NCI-H1092 treated with DMSO at 0.1 percent for 48 hours (cell line): ENCODE results near the gene NCBP3.
A peak's percentile ranks its signal among the peaks of the same experiment; 100 is the strongest.

Experiments used
- DNase-seq: peaks from one replicate; lab custom pipeline; 2025; lab: John Stamatoyannopoulos, UW

Gene NCBP3, protein sequence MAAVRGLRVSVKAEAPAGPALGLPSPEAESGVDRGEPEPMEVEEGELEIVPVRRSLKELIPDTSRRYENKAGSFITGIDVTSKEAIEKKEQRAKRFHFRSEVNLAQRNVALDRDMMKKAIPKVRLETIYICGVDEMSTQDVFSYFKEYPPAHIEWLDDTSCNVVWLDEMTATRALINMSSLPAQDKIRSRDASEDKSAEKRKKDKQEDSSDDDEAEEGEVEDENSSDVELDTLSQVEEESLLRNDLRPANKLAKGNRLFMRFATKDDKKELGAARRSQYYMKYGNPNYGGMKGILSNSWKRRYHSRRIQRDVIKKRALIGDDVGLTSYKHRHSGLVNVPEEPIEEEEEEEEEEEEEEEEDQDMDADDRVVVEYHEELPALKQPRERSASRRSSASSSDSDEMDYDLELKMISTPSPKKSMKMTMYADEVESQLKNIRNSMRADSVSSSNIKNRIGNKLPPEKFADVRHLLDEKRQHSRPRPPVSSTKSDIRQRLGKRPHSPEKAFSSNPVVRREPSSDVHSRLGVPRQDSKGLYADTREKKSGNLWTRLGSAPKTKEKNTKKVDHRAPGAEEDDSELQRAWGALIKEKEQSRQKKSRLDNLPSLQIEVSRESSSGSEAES

DNA sequence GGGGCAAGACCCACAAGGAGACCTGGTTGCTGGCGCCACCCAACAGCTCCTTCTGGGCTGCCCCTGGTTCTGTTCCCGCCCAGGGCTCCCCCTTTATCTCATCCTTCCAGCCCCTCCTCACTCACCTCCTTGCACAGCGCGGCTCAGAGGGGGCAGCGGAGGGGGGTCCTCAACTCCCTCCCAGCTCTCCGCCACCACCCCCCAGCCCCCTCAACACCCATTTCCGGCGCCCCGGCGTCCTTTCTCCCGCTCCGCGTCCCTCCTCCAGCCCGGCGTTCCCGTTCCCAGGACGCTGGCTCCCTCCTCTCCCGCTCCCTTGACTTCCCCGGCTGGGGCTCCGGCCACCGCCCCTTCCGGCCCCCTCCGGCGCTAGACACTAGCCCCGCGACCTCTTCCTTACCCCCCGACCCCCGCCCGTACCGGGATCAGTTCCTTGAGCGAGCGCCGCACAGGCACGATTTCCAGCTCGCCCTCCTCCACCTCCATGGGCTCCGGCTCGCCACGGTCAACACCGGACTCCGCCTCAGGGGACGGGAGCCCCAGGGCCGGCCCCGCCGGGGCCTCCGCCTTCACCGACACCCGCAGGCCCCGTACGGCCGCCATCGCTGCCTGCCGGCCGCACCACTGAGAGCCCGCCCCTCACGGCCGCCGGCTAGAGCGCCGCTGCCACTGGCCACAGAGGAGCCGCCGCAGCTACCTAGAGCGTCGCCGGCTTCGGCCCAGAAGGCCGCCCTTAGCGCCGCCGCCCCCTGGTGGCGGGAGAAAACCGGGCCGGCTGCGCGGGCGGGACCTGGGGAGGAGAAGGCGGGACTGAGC is at the start of gene NCBP3:
TSS of gene NCBP3 (minus strand) at position 626 of the 816 bp plus-strand sequence. CDS start at position 603, 23 bp downstream.
- DNase-seq = peak; percentile 74

DNA sequence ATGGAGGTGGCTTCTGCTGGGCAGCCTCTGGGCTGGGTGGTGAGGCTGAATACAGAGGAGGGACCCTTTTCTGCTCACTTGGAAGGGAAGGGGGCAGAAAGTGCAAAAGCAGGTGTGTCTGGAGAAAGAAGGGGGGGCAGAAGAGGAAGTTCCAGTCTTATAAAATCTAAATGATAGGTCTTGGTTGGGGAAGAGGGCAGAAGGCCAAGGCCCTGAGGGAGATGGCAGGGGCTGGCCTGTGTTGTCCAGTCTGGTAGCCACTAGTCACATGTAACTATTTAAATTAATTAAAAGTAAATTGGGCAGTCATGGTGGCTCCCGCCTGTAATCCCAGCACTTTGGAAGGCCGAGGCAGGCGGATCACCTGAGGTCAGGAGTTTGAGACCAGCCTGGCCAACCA is 49.3 kb upstream of the NCBP3 start:
- no peak for DNase-seq

DNA sequence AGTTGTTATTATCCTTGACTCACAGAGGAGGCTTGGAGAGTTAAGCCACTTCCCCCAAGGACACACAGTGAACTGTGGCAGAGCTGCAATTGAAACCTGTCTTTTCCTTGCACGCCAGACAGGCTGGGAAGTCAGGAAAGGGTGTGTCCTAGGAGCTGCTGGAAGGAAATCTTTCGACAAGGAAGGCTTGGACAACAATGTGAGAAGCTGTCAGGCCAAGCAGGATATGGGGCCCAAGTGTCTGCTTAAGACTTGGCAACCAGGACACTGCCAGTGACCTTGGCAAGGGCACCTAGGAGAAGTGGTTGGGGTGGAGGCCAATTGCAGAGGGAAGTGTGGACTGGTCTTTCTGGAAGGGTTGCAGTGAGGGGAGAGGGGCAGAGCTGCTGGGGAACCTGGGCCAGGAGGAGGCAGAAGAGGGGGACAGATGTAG is 48.9 kb upstream of the NCBP3 start:
- no peak for DNase-seq

DNA sequence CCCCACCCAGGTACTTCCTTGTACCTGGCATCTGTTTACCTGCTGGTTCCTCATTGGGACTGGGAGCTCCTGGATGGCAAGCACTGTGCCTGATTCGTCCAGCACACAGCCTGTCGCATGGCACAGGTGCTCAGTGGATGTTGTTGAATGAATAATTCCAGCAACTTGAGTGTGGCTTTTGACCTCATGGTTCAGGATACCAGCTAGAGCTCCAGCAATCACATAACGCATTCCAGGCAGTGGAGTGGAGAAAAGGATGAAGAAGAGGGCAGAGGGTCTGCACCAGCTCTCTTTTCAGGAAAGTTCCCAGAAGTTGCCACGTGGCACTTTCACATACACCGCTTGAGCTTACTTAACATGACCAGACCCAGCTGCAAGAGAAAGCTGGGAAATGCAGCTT is 48.1 kb upstream of the NCBP3 start:
- no peak for DNase-seq

DNA sequence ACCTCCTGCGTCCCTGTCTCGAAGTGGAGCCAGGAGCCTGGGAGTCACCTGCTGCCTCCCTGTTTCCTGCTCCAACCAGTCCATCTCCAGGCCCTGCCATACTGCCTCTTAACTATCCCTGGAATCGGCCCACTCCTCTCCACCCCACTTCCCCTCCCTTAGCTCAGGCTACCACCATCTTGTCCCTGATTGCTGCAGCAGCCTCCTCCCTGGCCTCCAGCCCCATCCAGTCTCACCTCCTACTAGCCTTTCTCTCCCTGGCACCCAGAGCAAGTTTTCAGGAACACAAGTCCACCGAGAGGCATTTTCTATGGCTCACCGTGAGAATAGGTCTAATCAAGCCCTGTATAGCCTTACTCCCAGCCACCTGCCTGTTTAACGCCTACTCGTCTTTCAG is 47.7 kb upstream of the NCBP3 start:
- DNase-seq = no peak

DNA sequence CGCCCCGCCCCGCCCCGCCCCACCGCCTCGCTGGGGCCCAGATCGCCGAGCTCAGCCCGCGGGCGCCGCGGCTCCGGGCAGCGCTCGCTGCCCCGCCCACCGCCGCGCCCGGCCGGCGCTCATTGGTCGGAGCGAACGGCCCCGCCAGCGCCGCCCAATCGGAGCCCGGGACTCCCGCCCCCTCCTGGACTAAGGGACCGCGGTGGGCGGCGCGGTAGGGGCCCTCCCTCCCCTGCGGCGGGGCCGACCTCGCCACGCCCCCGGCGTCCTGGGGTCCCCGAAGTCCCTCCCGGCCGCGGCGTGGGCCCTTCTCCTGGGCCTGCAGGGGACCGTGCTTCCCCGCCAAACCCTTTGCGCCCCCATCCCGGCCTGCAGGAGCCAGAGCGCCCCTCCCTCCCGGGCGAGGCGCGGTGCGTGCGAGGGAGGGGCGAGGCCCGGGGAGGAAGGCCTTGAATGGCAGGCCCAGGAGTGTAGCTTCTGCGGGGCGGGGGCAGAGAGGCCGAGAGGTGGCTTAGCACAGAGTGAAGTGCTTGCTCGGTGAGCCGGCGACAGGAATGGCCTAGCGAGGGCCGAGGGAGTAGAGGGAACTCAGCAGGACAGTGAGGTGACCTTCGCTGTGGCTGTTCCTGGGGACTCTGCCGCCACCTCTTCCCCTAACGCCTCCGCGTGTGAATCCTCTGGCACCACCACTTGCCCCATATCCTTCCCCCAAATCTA is 47.1 kb upstream of the NCBP3 start, which contains the start of gene CAMKK1:
TSS of gene CAMKK1 (minus strand) at position 51 of the 717 bp plus-strand sequence. CDS start 7,366 bp downstream, outside the sequence.
- peak; percentile 60 for DNase-seq

DNA sequence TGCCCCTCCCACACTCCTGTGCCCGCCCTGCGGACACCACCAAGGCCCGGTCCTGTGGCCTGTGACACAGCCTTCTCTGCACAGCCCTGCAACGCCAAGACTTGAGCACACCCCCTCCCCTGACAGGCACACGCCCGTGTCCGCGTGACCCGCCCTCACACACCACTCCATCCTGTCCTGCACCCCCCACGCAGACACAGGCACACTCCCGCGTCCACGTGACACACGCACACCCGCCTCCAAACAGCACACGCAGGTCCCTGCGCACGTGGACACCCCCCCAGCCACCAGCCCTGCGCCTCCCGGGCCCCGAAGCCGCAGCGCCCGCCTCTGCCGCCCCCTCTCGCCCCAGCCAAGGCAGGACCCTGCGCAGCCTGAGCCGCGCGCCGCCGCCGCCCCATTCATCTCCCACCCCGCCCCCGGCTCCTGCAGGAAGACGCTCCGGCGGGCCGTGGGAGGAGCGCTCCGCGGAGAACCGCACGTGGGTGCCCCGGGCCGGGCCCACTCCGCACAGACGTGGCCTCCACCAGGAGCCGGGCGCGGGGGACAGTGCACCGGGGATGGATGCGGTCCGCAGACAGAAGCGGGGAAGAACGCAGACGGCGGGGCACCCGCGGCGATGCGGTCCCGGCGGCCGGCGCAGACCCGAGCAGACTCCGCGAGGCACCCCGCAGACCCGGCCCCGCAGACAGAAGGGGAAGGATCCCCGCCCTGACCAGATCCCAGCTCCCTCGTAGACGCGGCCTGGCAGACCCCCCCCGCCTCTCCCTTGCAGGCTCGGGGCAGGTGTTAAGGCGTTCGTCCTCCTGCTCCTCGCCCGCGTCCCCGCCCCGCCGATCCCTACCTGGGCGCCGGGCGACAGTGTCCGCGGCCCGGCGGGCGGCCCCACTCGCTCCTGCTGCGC is 46.3 kb upstream of the NCBP3 start:
- DNase-seq = no peak

DNA sequence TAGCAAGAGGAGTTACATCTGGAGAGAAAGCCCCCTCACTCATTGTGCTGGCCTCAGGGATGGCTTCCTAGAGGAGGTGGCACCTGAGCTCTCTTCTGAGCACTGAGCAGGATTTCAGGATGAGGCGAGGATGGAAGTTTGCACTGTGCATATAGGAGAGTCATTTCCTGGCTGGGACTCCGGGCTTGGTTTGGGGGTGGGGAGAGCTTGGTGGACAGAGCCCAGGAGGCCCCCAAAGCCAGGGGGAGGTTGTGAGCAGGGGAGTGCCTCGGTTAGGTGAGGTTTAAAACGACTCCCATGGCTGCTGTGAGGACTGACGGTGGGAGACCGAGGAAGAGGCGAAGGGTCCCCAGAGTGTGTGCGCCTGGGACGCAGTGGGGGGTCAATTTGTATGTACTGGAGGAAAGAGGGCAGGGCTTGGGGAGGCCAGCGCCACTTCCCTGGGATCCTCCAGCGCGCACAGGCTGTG is 45.6 kb upstream of the NCBP3 start:
- DNase-seq = no peak

DNA sequence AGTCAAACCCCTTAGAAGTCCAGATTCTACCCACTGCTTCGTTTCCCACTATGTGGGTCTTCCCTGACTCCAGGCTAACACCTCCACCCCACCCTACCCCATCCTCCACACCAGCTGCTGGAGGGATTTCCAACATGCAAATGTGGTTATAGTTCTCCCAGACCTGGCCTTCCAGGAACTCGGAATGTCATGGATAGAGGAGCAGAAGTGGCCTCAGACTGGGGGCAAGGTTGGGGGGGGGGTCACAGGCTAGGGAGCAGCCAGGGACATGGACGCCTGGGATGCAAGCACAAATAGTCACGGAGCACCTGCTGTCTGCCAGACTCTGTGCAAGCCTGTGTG is 44.8 kb upstream of the NCBP3 start:
- peak; percentile 49 for DNase-seq

DNA sequence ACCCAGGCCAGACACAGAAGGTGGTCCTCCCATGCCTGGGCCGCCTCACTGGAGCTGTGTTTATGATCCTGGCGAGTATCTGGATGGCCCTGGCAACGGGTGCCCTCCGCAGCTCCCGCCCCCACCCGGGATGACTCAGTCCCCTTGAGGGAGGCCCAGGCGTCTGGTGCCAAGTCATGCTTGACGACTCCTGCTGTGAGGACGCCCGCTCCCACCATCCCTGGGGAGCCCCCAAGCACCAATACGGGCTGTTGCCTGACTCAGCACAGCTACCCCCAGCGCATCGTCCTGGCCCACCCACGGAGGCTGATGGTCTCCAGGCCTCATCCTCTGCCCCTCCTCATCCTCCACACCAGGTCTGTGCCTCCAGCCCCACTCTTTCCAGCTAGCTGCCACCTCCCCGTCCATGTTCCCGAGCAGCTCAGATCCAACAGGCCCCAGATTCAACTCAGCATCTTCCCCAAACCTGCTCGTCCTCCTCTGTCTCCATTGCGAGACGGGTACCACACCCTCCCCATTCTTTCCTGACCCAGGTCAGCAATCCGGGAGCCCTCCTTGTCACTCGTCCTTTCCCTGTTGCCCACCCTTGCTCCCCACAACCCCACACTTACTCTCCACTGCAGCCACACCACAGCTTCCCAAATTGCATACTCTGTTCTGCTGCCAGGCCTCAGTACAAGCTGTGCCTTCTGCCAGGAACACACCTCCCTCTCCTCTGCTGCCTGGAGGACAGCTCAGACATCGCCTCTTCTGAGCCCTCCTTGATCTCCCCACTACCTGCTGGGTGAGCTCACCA is 44.2 kb upstream of the NCBP3 start:
- DNase-seq = peak; percentile 76

DNA sequence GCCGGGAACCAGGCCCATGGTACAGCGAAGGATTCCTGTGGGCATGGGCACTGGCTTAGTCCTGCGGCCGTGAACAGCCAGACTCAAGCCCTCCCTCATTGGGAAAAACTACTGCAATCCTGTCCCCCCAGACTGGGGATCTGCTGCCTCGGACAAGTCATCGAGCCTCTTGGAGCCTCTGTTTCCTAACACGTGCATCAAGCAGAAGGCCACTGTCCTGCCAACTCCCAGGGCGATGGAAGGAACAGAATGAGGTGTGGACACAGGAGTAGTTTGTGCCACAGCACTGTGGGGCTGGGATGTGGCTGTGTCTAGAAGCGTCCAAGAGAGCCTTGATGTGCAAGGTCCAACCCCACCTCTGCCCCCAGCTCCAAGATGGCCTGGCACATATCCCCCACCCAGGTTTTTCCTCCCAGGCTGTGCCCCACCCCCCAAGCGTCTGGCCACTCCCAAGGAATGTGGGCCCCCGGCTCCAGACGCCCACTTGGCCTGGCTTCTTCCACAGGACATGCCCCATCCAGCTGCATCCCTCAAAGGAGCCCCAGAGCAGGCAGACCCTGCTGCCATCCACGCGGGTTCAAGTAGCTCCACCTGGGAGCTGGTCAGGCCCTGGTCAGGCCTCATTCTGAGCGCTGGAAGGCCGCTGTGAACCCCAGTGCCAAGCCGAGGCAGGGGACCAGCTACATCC is 43.4 kb upstream of the NCBP3 start:
- DNase-seq = no peak

DNA sequence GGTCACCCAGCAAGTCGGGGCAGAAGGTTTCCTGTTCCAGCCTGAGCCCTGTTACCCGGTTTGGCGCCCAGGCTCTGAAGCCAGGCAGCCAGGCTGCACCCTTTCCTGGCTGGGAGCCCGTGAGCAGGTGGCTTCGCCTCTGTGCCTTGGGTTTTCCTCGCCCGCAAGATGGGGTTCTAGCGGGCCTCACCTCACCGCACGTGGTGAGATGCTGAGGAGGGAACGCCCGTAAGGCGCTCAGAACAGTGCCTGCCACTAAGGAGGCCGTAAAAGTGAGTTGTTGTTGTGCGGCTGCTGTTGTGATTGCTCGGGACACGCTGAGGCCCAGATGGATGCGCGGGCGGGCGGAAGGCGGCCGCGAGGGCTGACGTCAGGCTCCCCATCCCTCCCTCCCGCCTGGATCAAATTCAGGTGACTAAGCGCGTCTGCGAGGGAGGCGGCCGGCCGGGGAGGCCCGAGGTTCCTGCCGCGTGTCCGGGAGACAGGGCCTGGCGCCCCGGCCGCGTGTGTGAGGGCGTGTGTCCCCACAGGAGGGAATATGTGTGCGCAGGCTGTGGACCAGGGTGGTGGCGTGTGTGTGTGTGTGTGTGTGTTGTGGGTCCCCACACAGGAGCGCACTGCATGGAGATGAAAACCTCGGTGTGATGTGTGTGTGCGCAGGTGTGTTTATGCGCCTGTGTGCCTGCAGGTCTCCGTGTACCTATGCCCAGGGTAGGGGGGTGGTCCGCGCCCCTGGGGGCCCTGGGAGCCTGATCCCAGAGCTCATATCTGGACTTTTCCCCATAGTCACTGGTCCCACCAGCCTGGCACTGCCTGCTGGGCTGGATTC is 42.5 kb upstream of the NCBP3 start:
- DNase-seq = peak; percentile 79

DNA sequence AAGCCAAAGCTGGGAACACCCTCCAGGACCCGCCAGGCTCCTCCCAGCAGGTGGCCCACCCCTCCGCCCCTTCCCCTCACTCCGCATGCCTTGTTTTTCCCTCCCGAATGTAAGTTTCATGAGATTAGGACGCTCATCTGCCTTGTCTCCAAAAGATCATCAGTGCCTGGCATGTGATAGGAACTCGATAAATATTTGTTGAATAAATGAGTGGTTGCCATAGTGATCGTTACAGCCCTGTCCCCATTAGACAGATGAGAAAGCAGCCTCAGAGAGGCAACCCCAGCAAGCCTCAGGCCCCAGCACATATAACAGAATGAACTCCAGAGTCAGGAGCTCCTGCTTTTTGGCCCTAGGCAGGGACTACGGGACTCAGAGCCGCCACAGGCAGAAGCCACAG is 41.8 kb upstream of the NCBP3 start:
- DNase-seq = no peak

DNA sequence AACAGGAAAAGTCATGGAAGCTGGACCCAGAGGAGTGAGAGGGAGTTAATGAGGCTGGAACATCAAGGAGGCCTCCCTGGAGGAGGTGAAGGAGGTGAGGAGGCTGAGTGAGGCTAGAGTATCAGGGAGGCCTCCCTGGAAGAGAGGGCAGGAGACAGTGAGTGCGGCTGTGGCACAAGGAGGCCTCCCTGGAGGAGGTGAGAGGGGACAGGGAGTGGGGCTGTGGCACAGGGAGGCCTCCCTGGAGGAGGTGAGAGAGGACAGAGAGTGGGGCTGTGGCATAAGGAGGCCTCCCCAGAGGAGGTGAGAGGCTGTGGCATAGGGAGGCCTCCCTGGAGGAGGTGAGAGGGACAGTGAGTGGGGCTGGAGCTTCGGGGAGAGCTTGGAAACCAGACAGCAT is 41.3 kb upstream of the NCBP3 start:
- no peak for DNase-seq

DNA sequence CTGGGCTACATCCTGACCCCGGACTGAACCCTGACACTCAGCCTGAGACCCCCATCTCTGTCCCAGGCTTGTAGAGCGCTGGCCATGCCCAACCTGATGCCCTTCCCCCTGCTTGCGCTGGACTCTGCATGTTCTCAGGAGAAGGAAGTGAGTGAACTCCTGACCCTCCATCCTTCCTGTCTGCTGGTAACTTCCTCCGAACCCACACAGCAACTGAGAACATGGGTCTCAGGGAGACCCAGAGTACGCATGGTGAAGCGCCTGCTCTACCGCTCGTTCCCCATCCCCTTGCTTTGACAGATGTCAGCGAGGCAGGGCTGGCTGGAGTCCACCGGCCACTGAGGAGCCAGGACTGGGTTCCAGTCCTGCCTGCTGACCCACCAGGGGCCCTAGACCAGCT is 40.7 kb upstream of the NCBP3 start:
- DNase-seq = no peak

DNA sequence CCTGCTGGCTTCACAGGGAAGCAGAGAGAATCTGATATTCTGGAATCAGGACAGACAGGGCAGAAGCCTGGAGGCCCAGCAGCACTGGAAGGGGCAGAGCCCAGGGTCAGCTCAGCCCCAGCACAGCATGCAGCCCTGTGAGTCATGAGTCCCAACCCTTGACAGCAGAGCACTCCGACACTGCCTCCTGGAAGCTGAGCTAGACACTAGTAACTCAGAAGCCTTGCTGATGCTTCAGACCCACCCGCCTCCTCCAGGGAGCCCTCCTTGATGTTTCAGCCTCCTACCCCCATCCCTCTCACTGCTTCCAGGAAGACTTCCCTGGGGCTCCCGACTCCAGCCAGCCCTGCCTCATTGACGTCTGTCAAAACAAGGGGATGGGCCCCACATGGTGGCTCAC is 39.9 kb upstream of the NCBP3 start:
- DNase-seq = no peak

DNA sequence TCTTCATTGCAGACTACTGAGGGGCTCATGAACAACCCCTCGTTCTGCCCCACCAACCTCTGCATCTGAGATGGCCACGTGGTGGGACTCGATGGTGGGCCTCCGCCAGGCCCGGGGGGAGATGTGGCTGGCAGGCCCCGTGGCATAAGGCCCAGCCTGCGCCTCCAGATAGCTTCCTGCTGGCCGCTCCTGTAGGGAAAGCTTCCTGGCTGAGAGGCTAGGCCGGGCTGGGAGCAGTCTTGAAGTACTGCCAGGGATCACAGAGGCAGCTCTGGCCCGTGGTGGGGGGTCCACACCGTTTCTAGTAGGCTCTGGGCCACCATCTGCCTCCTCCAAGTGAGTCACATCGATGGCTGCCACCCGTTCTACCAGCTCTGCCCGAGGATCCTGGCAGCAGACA is 39.2 kb upstream of the NCBP3 start:
- DNase-seq = no peak

DNA sequence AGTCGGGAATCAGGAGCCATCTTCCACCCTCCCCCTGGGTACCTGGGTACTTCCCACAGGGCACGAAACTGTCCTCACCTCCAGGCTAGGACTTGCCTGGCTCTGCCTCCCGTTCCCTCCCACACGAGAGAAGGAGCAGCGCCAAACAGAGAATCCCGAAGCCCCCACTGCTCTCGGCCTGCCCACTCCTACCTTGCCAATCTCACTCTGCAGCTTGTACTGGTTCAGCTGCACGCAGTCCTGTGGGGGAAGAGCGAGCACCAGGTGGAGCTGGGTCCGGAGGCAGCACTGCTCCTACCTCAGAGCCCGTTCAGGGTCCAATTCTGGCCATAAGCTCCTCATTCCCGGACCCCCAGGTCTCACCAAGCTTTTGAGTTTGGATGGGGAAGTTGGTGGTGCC is 38.1 kb upstream of the NCBP3 start:
- DNase-seq = no peak

DNA sequence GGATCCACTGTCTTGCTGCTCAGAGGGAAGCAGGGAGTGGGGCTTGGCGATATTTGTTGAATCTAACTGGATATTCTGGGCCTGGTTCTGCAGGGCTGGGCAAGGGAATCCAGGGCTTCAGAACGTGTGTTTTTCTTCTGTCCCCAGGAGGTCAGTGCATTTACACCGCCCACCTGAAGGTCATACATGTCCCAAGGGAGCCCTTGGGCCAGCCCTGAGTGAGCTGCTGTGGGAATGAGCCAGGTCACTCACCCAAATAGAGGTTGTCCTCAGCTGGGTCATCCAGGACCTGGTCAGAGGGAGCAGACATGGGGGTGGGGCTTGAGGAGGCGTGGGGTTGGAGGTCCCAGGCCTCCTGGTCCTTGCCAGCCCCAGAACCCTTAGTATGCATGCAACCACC is 36.2 kb upstream of the NCBP3 start:
- no peak for DNase-seq
